Testis (tissue), 2 donors: Measurements from ENCODE around the gene AGBL1.

Experiments
- POLR2A ChIP-seq: fragments of 450-650 bp; IDR thresholded peaks from one replicate; pipeline ENCODE4 v1.6.1; 2017; ENCODE audit warnings: antibody characterized with exemption, mild to moderate bottlenecking, moderate library complexity
- TF ChIP-seq, protein P1 (sequence below), 3 experiments: fragments of 450-650 bp in 2 of 3; fragments of 200-600 bp in 1 of 3; sonication (generic) in 1 of 3; IDR thresholded peaks; one replicate each; pipeline ENCODE4 v1.5.1; 2016 to 2019; ENCODE audit warnings: antibody characterized with exemption in 3 of 3, mild to moderate bottlenecking in 2 of 3, moderate library complexity in 1 of 3

DNA sequence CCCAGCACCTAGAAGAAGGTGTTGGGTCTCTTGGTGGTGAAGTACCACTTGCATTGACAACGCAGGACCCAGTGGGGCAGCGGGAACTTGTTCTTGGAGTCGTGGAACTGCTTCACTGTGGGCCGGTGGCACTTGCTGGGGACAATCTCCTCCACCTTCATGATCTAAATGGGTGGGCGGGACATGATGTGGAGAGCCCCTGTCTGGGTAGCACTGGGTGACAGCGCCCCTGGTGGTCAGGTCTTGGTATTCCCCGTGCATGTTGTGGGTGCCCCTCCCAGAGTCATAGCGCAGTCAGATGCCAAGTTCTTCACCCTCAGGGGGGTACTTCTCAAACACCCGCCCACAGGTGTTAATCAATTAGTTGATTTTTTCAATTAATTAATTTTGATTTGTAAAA is 60.2 kb downstream of the AGBL1 start:
- TF ChIP-seq, protein P1, sequence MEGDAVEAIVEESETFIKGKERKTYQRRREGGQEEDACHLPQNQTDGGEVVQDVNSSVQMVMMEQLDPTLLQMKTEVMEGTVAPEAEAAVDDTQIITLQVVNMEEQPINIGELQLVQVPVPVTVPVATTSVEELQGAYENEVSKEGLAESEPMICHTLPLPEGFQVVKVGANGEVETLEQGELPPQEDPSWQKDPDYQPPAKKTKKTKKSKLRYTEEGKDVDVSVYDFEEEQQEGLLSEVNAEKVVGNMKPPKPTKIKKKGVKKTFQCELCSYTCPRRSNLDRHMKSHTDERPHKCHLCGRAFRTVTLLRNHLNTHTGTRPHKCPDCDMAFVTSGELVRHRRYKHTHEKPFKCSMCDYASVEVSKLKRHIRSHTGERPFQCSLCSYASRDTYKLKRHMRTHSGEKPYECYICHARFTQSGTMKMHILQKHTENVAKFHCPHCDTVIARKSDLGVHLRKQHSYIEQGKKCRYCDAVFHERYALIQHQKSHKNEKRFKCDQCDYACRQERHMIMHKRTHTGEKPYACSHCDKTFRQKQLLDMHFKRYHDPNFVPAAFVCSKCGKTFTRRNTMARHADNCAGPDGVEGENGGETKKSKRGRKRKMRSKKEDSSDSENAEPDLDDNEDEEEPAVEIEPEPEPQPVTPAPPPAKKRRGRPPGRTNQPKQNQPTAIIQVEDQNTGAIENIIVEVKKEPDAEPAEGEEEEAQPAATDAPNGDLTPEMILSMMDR (IDR thresholded peaks at IDR 0.05) = peak in 1 of 3 experiments; percentile 41
- no peak for TF ChIP-seq POLR2A
